ENCODE data around the gene DPF3. TPM values are rescaled to one million over a fixed set of nuclear protein-coding genes. Genes with fewer than 3 reads are reported as not detected.

DPF3 gene
- total and polyA plus RNA-seq, 11 donors, result 13.5 to 53.8 (median 37.0) TPM

GRCh38 chr14:72662214-72662613 is 231.7 kb downstream of the DPF3 start:
- TF ChIP-seq POLR2A (IDR thresholded peaks at IDR 0.05), result no peak
- TF ChIP-seq, protein P1, sequence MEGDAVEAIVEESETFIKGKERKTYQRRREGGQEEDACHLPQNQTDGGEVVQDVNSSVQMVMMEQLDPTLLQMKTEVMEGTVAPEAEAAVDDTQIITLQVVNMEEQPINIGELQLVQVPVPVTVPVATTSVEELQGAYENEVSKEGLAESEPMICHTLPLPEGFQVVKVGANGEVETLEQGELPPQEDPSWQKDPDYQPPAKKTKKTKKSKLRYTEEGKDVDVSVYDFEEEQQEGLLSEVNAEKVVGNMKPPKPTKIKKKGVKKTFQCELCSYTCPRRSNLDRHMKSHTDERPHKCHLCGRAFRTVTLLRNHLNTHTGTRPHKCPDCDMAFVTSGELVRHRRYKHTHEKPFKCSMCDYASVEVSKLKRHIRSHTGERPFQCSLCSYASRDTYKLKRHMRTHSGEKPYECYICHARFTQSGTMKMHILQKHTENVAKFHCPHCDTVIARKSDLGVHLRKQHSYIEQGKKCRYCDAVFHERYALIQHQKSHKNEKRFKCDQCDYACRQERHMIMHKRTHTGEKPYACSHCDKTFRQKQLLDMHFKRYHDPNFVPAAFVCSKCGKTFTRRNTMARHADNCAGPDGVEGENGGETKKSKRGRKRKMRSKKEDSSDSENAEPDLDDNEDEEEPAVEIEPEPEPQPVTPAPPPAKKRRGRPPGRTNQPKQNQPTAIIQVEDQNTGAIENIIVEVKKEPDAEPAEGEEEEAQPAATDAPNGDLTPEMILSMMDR (IDR thresholded peaks at IDR 0.05), result no peak
- Histone ChIP-seq H3K36me3 (peaks cover 0 to 17% (median 0%) of the 10 kb centered on the region in 9 donors), H3K4me3 (no peak overlapping the region), H3K9me3 (no peaks in the 10 kb centered on the region), H3K4me1 (peaks cover 0 to 17% (median 4%) of the 10 kb centered on the region in 12 donors), H3K27me3 (no peaks in the 10 kb centered on the region), H3K27ac (no peak overlapping the region)
- DNase-seq (no peak), ATAC-seq (no peak)
- 91 to 98% (median 93%) methylated on average over 2 of the region's 2 CpGs for WGBS, 4 donors
- intact Hi-C loops (cut with DNase I), result no loop called here

GRCh38 chr14:72657214-72657921 is 236.5 kb downstream of the DPF3 start:
- TF ChIP-seq POLR2A (IDR thresholded peaks at IDR 0.05), result no peak
- TF ChIP-seq, protein P1 (IDR thresholded peaks at IDR 0.05), result no peak
- WGBS, 4 donors, result 94 to 99% (median 95%) methylated on average over 1 of the region's 1 CpG
- peaks cover 0 to 5% (median 0%) of the 10 kb centered on the region in 12 donors for H3K4me1 ChIP-seq
- no peaks in the 10 kb centered on the region for H3K27me3 ChIP-seq
- H3K4me3 ChIP-seq, result no peak overlapping the region
- ATAC-seq (no peak), DNase-seq (no peak)
- peaks cover 0 to 15% (median 0%) of the 10 kb centered on the region in 9 donors for H3K36me3 ChIP-seq
- no peaks in the 10 kb centered on the region for H3K9me3 ChIP-seq
- H3K27ac ChIP-seq, result no peak overlapping the region
- intact Hi-C loops (cut with DNase I), result no loop called here

- no peak overlapping the region for H3K4me3 ChIP-seq
- DNase-seq (no peak), ATAC-seq (peak in 1 of 4 donors; percentile 5)
- peaks cover 0 to 25% (median 14%) of the 10 kb centered on the region in 12 donors for H3K4me1 ChIP-seq
- intact Hi-C loops (cut with DNase I), result no loop called here
- no peaks in the 10 kb centered on the region for H3K27me3 ChIP-seq
- no peaks in the 10 kb centered on the region for H3K9me3 ChIP-seq
- H3K36me3 ChIP-seq, result no peaks in the 10 kb centered on the region
- 73 to 88% (median 76%) methylated on average over 6 to 8 of the region's 8 CpGs for WGBS, 4 donors
- TF ChIP-seq POLR2A (IDR thresholded peaks at IDR 0.05), result no peak
- TF ChIP-seq, protein P1 (IDR thresholded peaks at IDR 0.05), result no peak
- no peak overlapping the region for H3K27ac ChIP-seq
Observed at GRCh38 chr14:72653026-72653425, 240.9 kb downstream of the DPF3 start.

DNA sequence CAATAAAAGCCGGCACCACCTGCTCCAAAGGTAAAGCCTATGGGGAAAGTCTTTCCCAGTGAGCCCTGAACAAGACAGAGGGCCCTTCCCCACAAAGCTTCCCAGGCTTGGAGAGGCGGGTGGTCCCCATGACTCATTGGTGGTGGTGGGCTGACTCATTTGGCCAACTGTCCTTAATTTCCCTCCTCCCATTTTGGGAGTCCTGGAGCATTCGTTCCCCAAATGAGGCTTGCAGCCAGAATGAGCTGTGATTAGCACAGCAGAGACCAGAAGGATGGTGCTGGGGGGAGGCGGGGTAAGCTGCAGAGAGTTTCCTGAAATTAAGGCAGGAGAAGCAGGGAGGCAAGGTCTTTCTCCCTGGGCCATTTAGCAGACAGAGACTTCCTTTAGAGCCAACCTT is 241.7 kb downstream of the DPF3 start:
- DNase-seq (no peak), ATAC-seq (no peak)
- 73 to 77% (median 75%) methylated on average over 4 of the region's 4 CpGs for WGBS, 4 donors
- no peak overlapping the region for H3K27ac ChIP-seq
- no peaks in the 10 kb centered on the region for H3K27me3 ChIP-seq
- no peak overlapping the region for H3K4me3 ChIP-seq
- no peaks in the 10 kb centered on the region for H3K36me3 ChIP-seq
- peaks cover 0 to 25% (median 15%) of the 10 kb centered on the region in 12 donors for H3K4me1 ChIP-seq
- intact Hi-C loops (cut with DNase I), result no loop called here
- no peaks in the 10 kb centered on the region for H3K9me3 ChIP-seq
- TF ChIP-seq, protein P1 (IDR thresholded peaks at IDR 0.05), result no peak
- TF ChIP-seq POLR2A (IDR thresholded peaks at IDR 0.05), result no peak

Data from heart left ventricle (tissue), 16 donors.